Muscle of back (tissue), 11 donors: ENCODE measurements around the gene ACP4. TPM values are rescaled to one million over a fixed set of nuclear protein-coding genes. Genes with fewer than 3 reads are reported as not detected.
A peak's percentile ranks its signal among the peaks of the same experiment; 100 is the strongest.
"Not testable (repeated sequence)": the region's sequence is repeated elsewhere in the genome, so short reads cannot be mapped to it uniquely, and the experiment has no call there.

Experiments used
- DNase-seq, 3 donors: peaks; one replicate each; pipeline versions ENCODE4 v3.0.0 to v3.0.0-alpha.2; 2013
- polyA plus RNA-seq, 10 donors: library from polyadenylated mRNA; unstranded; fragments of 120-200 nt; gene quantifications; one replicate each; pipeline ENCODE4 v1.2.1, GENCODE V29; 2013; ENCODE audit not compliant: insufficient read length in 10 of 10

ACP4 gene
- polyA plus RNA-seq, 10 donors = 0.13 to 0.24 (median 0.16) TPM; not detected in 6

DNA sequence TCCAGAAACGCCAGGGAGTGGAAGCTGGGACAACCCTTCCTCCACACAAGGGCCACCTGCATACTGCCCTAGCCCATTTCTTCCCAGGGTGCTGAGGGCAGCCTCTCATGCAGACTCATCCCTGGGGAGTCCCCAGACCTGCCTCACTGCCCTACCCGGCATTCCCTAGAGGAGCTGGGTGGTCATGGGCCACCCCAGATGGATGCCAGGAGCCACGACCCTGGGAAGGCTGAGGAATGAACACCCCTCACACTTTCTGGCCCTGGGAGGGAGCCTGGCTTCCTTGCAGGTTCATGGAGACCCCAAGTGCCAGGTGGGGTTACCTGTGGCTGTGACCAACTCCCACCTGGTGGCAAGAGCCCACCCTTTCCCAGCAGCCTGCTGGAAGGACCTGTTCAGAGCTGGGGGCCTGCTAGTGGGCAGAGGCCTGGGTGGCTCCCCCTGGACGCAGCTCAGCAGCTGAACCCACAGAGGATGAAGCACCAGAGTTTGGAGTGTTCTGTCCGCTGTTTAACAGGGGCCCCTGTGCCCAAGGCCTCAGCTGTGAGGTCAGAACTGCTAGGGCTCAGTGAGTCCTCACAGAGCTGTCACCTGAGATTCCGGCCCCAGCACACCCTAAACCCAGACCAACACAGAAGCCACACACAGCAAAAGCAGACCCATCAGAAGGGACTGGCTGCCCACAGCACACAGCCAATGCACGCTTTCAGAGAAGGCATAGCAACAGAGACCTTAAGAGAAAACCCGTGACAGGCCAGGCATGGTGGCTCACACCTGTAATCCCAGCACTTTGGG lies 6.6 kb downstream of the ACP4 start:
- DNase-seq = no peak

DNA sequence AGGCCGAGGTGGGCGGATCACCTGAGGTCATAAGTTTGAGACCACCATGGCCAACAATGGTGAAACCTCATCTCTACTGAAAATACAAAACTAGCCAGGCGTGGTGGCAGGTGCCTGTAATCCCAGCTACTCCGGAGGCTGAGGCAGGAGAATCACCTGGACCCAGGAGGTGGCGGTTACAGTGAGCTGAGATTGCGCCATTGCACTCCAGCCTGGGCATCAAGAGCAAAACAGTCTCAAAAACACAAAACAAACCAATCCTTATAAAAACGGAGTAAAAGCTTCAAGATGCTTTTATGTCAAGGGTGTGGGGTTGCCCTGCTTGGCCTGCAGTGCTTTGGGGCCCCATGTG lies 7.2 kb downstream of the ACP4 start:
- no peak for DNase-seq

DNA sequence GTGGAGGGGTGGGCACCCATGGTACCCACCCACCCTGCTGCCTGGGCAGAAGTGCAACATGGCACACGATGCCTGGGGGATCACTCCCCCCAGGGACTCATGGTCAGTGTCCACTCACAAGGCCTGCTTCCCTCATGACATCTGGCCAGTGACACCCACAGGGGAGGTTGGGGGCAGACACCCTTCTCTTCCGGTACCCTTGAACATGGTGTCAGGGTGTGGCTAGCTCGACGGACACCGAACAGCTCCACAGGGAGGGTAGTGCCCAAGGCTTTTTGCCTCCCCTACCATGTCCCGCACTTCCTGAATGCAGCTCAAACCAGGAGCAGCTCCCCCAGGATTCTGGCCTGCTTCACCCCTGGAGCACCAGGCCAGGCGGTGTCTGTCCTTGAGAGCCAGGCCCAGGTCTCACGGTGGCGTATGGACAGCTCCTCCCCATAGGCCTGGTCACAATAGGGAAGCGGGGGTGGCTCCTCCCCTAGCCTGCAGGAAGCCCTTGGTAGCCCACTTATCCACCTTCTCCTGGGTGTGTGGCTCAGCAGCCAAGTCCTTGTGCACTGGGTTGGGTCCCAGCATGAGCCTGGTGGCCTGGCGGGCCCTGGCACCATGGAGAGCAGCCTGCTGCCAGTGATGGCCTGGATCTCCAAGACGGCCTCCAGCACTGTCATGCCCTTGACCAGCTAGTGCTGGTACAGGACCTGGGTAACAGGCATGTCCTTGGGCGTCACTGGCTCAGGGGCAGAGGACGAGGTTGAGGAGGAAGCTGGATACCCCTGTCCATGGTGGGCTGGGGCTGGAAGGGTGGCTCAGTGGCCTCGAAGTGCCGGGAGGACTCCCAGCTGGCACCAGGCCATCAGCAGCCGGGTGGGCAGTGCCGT lies 7.8 kb downstream of the ACP4 start:
- DNase-seq = no peak

DNA sequence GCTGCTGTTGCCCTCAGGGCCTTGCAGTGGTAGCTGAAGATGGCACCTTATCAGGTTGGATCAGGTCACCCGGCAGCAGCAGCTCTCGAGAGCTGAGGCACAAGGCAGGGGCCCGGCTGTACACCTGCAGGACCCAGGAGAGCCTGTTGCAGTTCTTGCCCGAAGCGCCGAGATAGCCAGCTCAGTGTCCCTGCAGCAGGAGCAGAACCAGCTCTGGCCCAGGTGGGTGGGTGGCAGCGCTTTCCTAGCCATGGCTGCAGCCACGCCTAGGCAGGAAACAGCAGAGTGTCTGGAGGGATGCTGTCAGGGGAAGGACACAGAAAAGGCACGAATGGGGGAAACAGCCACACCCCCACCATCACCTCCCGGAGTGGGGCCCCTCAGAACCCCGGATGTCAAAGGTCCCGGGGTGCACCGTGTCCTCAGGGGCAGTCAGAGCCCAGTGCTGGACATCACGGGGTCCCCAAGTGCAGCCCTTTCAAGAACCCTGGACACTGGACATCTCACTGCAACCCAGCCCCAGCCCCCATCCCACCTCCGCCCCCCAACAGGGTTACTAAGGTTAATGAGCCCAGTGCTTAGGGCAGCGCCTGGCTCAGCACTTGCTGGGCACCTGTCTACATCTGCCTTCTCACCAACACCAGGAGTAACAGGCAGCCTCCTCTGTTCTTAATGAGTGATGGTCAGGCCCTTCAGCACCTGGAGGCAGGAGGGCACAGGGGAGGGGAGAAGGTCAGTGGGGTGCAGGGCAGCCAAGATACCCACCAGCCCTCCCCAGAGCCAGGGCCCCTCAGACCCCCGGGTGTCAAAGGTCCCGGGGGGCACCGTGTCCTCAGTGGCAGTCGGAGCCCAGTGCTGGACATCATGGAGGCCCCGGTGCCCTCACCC lies 8.7 kb downstream of the ACP4 start:
- DNase-seq = no peak

DNA sequence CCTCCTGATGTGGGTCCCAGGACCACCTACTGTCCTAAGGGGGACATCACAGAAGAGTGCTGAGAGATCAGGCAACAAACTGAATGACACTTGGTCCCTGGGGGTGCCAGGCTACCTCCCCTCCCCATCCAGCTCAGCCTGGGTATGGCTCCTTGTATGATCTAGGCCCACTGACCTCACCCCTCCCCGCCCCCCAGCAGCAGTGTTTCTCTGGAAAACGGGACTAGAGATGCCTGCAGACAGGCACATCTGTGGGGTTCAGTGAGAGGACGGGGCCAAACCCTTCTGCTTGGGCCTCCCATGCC lies 9.3 kb downstream of the ACP4 start:
- DNase-seq = no peak

DNA sequence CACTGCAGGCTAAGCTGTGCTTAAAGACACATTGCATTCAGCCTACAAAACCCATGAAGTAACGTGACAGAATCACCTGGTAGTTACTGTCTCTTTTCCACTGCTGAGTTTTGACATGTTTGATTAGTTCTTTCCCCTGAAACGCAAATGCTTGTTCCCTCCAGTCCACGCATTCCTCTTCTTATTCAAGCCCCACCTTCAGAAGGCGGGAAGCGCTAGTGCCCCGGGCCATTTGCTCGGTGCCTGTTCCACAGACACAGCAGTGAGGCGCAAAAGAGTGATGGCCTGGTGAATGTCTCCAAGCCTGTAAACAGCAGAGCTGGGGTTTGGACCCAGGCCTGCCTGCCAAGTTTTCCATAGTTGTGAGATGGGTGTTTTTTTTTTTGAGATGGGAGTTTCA lies 10.9 kb downstream of the ACP4 start:
- no peak for DNase-seq

DNA sequence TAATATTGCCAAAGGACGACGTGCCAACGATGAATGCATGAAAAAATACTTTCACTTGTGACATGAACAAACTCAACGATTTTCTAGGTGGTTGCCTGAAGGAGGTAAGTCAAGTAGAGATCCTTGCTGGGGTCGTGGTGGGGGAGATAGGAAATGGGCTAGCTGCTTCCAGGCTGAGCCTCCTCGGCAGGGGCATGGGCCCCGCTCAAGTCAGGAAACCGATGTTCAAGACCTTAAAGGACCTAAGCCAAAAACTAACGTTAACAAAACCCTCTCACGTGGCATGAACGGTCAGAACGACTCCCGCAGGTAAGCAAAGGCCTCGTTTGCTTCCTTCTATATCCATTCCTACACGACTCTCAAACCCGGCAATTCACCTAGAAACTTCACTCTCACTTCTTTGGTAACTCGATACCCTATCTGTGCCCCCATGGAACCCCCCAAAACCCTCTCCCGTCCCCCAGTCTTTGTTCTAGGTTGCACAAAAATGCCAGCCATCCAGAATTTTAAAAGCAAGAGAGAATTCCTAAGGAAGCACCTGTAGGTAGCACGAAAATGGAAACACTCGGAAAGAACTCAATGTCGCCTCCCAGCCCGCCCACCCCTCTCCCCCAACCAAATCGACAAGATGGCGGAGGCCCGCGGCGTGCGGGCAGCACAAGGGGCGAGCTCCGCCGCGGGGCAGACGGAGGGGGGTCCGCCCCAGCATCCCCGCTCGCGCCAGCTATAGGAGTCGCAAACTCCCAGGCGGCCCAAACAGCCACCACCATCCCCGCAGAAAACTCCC lies 13.6 kb downstream of the ACP4 start:
- no peak for DNase-seq

DNA sequence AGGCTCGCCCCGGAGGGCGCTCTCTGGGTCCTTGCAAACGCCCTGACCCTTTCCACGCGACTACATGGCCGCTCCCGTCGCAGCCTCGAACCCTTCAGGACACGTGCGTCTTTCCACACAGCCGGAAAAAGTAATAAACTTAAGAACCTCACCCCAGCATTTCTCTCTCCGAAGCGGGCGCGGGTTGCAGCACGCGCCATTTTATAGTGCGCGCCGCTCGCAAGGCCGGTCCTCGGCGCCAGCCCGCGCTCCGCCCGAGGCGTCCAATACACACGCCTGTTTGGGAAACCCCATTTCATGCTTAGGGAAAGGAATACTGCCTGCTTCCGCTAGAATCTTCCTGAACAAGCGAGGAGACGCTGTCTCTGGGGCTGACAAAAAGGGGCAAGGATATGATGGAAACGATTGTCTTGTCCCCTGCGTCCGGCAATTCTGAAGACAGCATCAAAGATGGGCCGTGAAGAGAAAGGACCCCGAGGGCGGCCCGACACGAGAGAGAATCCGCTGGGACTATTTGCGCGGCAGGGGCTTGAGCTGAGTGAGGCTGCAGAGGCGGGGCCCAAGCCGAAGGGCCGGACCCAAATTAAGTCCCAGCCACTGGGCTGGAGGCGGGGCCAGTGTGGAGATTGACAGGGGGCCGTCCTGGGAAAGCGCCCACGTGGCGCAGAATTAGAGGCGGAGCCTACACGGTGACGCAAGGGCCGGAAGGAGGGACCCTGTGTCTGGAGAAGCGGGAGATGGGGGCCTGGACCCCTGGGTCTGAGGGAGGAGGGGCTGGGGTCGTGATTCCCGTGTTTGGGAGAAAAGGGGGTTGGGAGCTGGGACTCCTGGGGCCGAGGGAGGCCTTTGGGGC lies 14.4 kb downstream of the ACP4 start:
- DNase-seq = peak; percentile 98 to 100 (median 99)

DNA sequence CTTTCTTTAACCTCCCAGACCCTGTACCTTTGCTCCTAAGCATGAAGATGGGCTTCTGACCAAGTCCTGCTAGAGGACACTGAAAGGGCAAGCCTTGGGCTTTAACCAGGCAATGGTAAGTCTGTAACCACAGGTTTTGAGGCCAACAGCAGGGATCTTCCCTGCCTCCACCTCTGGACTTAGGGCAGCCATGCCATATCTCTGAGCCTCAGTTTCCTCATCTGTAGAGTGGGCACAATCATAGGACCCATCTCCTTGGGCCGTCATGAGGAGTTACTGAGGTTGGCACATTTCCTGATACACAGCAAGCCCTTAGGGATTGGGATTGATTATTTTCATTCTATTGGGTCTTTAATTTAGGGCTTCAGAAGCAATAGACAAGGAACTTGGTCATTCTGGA lies 18.6 kb downstream of the ACP4 start:
- no peak for DNase-seq

DNA sequence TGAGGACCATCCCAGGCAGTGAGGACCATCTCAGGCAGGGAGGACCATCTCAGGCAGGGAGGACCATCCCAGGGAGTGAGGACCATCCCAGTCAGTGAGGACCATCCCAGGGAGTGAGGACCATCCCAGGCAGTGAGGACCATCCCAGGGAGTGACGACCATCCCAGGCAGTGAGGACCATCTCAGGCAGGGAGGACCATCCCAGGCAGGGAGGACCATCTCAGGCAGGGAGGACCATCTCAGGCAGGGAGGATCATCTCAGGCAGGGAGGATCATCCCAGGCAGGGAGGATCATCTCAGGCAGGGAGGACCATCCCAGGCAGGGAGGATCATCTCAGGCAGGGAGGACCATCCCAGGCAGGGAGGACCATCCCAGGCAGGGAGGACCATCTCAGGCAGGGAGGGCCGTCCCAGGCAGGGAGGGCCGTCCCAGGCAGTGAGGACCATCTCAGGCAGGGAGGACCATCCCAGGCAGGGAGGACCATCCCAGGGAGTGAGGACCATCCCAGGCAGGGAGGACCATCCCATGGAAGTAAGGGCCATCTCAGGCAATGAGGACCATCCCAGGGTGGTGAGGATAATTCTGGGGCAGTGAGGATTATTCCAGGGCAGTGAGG lies 21.5 kb downstream of the ACP4 start:
- DNase-seq = not testable (repeated sequence)

DNA sequence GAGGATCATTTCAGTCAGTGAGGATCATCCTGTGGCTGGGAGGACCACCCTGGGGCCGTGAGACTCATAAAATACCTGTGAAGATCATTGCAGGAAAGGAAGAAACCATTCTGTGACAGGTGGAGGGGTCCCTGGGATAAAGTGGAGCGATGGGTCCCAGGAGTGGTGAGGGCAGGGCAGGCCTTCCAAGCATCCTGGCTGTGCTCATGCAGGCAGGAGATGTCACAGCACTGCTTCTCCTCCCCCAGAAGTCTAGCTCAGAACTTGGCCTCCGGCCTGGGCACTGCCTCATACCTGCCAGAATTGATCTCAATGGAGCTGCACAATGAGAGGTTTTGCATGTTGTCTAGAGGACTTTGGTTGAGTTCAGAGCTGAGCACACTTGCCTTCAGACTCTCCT lies 22.3 kb downstream of the ACP4 start:
- no peak for DNase-seq

DNA sequence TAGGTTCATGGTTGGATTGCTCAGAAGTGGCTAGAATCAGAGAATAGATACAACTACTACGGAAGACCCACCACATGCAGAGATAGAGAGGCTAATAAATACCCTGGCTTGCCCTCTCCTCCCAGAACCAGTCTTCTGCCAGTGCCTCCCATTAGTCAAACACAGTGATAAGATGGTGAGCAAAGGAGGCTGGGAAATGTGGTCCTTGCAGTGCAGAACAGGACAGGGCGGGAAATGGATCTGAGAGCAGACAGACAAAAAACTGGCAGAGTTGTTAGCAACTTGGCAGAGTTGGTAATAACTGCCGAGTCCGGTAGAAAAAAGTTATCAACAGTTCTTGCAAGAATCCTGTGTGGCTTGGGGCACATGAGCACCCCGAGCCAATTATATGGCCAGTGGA lies 24.7 kb downstream of the ACP4 start:
- DNase-seq = no peak

DNA sequence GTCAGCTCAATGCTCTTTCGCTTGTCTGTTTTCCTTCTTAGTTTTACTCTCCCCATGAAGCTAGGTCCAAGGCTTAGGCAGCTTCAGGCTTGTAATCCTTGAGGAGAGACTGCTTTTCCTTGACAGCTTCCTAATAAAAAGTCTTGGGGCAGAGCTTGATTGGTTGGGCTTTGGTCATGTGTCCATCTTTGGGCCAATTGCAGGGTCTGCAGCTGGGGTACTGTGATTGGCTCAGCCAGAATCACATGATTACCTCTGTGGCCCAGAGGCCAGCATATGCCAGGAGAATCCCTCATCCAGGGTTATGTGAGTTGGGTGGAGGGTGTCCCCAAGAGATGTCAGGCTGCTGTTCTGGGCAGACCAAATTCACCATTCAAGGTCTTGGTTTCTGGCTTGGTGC lies 25.2 kb downstream of the ACP4 start:
- DNase-seq = no peak

DNA sequence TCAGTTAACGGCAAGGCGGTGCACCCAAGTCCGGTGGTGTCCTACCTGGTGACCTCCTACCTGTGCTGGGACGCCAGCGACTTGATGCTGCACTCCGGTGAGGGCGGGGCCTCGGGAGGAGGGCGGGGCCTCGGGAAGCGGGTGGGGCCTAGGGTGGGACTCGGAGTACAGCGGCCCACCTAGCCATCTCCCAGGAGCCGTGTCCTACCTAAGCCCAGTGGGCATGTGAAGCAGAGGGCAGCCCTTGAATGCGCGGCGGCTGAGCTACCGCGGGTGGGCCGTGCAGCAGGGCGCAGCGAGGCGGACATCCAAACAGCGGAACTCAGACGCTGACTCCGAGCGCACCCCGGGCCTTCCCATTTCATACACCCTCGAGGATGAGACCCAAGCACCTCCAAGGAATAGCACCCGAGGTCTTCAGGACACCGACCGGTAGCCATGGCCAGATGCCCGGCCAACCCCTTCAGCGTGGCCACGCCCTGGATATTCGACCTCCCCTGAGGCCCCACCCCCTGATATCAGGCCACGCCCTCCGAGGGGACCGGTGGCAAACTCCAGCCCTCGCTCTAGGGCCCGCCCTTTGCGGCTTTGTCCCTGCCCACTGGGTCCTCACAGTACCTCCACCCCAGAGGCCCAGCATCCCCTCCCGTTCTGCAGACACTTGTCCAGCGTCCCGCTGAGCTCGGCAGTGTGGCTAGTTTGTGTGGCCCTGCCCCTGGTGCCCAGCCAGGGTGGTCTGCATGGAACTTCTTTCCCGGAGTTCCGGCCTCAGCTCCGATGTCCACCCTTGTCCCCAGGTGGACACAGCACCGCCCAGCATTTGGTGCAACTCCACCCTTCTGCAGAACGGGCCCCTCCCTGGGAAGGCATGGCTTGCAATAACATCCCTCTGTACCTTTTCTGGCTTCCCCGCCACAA lies 28.0 kb downstream of the ACP4 start:
- no peak for DNase-seq

DNA sequence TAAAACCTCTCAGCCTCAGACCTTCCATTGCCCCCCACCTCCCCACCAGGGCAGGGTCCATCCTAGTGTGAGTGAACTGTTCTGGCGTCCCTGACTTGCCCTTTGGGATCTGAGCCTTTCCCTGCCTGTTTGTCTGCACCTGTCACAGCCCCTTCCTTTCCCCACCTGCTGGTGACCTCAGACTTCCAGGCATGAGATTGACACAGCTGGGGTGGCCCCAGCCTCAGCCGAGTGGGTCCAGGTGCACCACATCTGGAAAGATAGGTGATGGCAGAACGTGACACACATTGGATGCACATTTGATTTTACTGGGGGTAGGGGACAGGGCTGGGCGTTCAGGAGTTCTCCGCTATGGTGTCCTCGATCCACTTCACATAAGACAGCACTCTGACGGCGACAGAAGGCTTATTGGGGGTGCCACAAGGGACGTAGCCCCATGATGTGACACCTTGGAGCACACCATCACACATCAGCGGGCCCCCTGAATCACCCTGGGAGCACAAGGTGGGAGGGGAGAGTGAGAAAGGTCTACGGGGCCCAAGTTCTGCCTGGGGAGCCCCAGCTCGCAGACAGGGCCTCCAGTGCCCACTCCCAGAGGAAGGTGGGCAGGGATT lies 28.8 kb downstream of the ACP4 start:
- DNase-seq = no peak

DNA sequence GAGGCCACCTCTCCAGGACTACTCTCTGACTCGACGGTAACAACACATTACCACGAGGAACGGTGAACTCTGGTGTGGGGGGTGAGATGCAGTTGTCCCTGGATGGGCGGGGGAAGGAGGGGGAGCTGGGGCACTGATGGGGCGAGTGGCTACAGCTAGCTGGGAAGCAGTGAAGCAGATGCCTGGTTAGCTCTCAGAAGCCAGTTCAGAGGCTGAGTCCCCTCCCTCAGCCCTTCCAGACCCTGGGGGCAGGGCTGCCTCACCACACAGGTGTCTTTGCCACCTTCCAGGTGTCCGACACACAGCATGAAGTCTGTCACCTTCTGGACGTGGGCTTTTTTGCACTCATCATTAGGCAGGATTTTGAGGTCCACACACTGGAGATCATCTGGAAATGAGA lies 29.4 kb downstream of the ACP4 start:
- no peak for DNase-seq

DNA sequence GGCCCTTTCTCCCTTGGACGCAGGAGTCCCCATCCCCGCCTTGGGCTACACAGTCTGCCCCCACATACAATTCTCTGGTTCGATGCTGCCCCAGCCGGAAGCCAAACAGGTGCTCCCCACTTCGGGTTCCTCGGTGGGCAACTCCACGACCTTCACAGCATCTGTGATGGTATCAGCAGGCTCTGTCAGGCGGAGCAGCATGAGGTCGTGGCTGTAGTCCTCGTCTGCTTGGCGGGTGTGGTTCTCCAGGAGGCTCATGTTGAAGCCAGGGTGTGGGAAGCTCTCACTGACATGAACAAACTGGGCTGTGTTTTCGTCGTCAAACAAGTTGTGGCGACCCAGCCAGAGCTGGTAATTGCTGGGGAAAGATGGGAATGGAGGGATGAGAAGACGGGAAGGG lies 29.9 kb downstream of the ACP4 start:
- no peak for DNase-seq

DNA sequence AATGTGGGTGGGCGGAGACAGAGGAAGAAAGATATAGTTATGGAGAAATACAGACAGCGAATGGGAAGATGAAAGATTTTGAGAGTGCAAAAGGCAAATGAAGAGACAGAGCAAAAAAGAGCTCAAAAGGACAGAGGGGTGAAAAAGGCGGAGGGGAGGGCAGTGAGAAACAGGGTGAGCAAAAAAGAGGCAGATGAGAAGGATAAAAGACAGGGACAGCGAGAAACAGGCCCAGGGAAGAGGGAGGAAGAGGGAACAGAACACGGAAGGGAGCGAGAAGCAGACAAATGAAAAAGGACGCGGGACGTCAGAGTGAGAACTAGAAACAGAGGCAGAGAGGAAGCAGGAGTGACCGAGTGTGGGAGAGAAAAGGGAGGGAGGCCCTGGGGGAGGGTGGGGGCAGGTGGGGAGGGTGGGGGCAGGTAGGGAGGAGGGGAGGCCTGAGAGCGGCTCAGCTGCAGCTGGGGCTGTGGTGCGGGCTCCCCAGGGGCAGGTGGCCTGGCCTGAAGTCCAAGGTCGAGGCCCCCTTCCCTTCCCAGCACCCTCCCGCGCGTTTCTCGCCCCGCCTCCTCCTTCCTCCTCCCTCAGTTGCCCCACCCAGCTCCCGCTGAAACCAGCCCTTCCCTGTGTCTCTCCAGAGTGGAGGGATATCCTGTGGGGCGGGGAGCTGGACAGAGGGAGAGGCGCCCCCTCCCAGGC lies 30.5 kb downstream of the ACP4 start:
- no peak for DNase-seq
